GM12873 (cell line): Measurements from ENCODE around the gene ALOX5AP.

Experiments used
- CTCF ChIP-seq: IDR thresholded peaks from 2 replicates; pipeline ENCODE4 v1.5.1; 2012; ENCODE audit warnings: low read depth, mild to moderate bottlenecking, moderate library complexity, low read length, control low read depth; ENCODE audit not compliant: insufficient read depth; ENCODE audit errors: missing control alignments

ALOX5AP gene

DNA sequence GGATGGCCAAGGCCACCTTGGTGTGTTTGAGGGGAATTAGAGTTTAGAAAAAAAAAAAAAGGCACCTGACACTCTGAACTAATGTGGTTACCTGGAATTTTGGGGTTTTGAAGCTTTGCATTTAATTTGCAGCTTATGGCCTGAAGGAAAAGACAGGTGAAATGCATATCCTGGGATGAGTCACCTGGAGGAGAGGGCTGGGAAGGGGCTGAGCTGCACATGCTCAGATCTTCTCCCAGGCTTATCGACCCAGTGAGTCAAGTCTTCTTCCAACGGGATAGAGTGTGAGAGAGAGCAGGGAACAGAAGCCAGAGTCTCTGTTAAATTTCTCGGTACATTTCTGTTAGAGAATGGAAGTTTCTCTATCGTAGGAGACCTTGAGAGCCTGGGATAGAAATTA lies 29.7 kb upstream of the ALOX5AP start:
- no peak for TF ChIP-seq CTCF

- TF ChIP-seq CTCF, result no peak
Measured at GRCh38 chr13:30708541-30708940, 26.8 kb upstream of the ALOX5AP start.

DNA sequence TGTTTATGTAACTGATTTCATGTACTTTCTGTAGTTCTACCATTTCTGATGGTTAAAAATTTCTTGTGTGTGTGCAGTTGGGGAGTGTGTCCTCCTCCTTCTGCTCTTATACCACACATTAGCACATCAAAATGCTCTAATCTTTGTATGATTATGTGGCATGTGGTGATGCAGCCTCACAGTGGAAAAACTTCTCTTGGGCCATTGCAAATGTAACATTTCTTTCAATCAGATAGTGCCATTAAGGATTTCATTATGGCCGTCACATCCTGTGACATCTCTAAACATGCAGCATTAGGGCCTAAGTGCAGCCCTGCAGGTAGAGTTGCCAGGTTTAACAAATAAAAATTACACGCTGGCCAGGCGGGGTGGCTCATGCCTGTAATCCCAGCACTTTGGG lies 24.9 kb upstream of the ALOX5AP start:
- TF ChIP-seq CTCF, result no peak

- TF ChIP-seq CTCF, result no peak
Measured at GRCh38 chr13:30711375-30711774, 24.0 kb upstream of the ALOX5AP start.

GRCh38 chr13:30711837-30712236 lies 23.5 kb upstream of the ALOX5AP start:
- TF ChIP-seq CTCF, result no peak

- TF ChIP-seq CTCF, result no peak
Measured at GRCh38 chr13:30712536-30713532, 22.5 kb upstream of the ALOX5AP start.

DNA sequence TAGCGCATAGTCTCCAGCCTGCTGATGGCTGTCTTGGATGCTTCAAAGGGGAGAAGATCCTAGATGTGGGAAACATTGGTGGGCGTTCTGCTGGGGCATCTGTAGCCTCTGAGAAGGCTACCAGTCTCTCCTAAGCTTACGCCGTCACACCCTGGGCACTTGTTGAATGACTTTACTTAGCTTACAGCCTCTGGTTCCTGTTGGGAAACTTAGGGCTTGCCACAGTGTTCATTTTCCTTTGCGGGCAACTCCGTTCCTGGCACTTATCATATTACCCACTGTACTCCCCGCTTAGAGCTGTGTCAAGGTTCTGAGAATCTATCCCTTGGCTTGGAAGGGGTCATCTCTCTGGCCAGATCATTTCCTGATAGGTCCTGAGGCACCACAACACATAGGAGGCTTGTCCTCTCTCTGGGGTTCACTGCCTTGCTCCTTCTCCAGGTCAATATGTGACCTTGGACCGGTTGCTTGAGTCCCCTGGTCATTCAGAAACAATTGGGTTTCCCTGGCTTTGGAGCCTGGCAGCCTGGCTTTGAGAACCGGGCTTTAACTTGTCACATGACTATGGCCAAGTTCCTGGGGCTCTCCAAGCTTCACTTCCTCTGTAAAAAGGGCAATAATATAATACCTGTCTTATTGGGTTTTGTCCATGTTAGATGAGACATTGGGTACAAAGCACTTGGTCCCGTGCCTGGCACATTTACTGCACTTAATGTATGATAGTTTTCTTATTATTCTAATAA lies 20.5 kb upstream of the ALOX5AP start:
- no peak for TF ChIP-seq CTCF
